Testis (tissue), 2 donors: Measurements from ENCODE around the gene PRKN.

Experiments used
- POLR2A ChIP-seq: fragments of 450-650 bp; IDR thresholded peaks from one replicate; pipeline ENCODE4 v1.6.1; 2017; ENCODE audit warnings: antibody characterized with exemption, mild to moderate bottlenecking, moderate library complexity
- TF ChIP-seq, protein P1 (sequence below), 3 experiments: fragments of 450-650 bp in 2 of 3; fragments of 200-600 bp in 1 of 3; sonication (generic) in 1 of 3; IDR thresholded peaks; one replicate each; pipeline ENCODE4 v1.5.1; 2016 to 2019; ENCODE audit warnings: antibody characterized with exemption in 3 of 3, mild to moderate bottlenecking in 2 of 3, moderate library complexity in 1 of 3

DNA sequence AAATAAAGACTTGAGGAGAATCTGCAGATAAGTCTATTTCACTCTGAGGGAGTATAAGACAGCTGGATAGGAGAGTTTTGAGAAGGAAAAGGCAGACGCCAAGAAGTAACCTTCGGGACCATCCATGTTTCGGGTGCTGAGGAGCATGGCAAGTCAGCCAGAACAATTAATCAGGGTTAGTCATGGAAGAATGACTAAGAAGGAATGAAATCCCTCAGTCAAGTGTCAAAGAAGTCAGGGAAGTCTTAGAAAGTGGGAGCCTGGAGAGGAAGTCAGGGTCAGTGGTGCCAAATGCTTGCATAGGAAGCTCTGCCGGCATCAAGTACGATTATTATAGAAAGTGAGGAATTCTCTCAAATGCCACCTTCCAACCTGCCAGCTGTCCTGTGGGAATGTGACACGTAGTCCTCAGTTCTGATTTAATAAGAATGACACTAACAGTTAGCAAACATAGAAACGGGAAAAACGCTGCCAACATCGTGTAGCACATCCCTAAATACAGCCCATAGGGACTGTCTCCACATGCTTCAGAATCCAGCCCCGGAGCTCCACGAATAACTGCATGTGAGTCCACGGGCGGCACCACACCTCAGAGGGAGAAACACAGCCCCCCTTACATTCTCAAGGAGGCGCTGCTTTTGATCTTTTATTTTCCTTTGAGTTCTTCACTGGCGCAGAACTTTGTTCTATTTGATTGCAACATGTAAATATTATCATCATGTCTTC, 602.7 kb downstream of the PRKN start:
- TF ChIP-seq, protein P1, sequence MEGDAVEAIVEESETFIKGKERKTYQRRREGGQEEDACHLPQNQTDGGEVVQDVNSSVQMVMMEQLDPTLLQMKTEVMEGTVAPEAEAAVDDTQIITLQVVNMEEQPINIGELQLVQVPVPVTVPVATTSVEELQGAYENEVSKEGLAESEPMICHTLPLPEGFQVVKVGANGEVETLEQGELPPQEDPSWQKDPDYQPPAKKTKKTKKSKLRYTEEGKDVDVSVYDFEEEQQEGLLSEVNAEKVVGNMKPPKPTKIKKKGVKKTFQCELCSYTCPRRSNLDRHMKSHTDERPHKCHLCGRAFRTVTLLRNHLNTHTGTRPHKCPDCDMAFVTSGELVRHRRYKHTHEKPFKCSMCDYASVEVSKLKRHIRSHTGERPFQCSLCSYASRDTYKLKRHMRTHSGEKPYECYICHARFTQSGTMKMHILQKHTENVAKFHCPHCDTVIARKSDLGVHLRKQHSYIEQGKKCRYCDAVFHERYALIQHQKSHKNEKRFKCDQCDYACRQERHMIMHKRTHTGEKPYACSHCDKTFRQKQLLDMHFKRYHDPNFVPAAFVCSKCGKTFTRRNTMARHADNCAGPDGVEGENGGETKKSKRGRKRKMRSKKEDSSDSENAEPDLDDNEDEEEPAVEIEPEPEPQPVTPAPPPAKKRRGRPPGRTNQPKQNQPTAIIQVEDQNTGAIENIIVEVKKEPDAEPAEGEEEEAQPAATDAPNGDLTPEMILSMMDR (IDR thresholded peaks at IDR 0.05): no peak
- no peak for TF ChIP-seq POLR2A
